Heart left ventricle (tissue), 13 donors: ENCODE measurements around the gene DGUOK.

ENCODE experiments used
- CTCF ChIP-seq, 12 donors: fragments of 200-600 bp; sonication (generic) in 4 of 12; IDR thresholded peaks; one replicate each; pipeline versions ENCODE4 v1.5.0 to v1.8.0; 2018 to 2022; ENCODE audit warnings: antibody characterized with exemption in 12 of 12, mild to moderate bottlenecking in 5 of 12
- POLR2A ChIP-seq, 2 donors: fragments of 450-650 bp; IDR thresholded peaks; one replicate each; pipeline ENCODE4 v1.6.1; 2017; ENCODE audit warnings: antibody characterized with exemption in 2 of 2, mild to moderate bottlenecking in 2 of 2, moderate library complexity in 2 of 2
- donor health status: ischemic (EF 13 %, LVEDD 7.1; RV severe dilation, severe dysfunction).
- donor health status: DM: no; HTN: yes; CAD: no.
- donor health status: DM: no; HTN: no; CAD: no.
- donor health status: ischemic (EF 25% LVEDD 6.9; RV normal size, moderate dysfunction).
- donor health status: ischemic (EF 25% LVEDD 5.7; RV mildly dilated, moderate dysfunction).
- donor health status: ischemic (EF 35%, LVEDD 5.7; RV mildly dilated, moderate dysfunction).
- donor health status: nonischemic (EF 11% LVEDD 7.7; RV severe dilation, severe dysfunction).
- donor health status: DM: yes; HTN: yes; CAD: no.
- donor health status: PGD.
- donor health status: ischemic (EF 29% LVEDD 5.4; RV normal size, mild dysfunction).
- donor health status: nonischemic (EF 23%, LVEDD 6.1; RV moderate dilation, normal function).

GRCh38 chr2:73989972-73990371 is 63.3 kb downstream of the DGUOK start:
- TF ChIP-seq CTCF (IDR thresholded peaks at IDR 0.05), result no peak
- no peak for TF ChIP-seq POLR2A (IDR thresholded peaks at IDR 0.05)
